GM19099 (cell line): ENCODE measurements around the gene FAM118B.

Experiments
- POLR2A ChIP-seq: IDR thresholded peaks from 3 replicates; pipeline ENCODE4 v1.6.1; 2011; ENCODE audit warnings: low read depth; ENCODE audit not compliant: insufficient read length; ENCODE audit errors: extremely low read depth

The FAM118B gene

GRCh38 chr11:126211236-126212088 lies at the start of gene FAM118B, which contains the start of gene RPUSD4:
Gene FAM118B, plus strand, starts transcription at chr11:126211782. Its CDS starts 23,220 bp downstream, at chr11:126235002.
Gene RPUSD4, minus strand, starts transcription at chr11:126211650. Its CDS starts 12 bp downstream, at chr11:126211638.
- TF ChIP-seq POLR2A, result peak; percentile 95

DNA sequence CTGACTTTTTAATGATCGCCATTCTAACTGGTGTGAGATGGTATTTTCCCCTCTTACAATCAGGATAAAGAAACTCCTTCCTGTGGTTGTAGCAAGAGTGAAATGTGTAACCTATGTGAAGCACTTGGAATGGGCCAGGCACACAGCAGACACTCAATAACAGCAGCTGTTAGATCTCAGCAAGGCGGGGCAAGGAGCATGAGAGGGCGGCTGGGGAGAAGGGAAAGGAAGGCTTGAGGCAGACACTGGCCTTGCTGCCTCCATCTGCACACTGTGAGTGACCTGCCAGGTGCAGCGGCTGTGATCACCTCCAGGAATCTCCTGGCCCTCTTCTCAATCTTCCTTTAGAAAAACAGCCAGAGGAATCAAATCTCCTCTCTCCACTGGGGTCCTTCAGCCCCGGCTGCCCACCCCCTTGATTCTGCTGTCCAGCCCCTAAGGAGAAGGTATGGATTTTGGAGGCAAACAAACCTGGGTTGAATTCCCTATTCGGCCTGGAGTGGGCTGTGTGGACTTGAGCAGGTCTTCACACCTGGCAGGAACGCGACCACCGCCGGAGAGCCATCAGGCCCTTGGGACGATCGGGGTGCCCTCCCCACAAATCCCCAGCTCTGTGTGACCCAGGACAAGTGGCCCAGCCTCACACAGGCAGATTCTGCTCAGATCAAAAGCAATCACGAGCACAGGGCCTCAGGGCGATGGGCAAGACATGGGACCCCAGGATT lies 49.1 kb upstream of the FAM118B start:
- TF ChIP-seq POLR2A, result no peak

GRCh38 chr11:126163074-126163700 lies 48.4 kb upstream of the FAM118B start:
- TF ChIP-seq POLR2A, result no peak

DNA sequence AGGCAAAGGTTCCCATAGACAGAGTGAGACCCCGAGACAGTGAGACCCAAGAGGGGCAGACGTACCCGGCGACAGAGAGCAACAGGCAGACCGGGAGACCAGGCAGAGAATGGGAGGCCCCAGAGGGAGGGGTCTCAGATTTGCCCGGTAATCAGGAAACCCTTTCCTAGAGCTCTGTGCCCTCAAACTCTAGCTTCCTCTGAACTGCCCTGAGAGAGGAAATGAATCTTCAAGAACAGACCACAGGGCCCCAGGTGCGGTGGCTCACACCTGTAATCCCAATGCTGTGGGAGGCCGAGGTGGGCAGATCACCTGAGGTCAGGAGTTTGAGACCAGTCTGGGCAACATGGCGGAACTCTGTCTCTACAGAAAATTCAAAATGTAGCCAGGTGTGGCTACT lies 47.8 kb upstream of the FAM118B start:
- TF ChIP-seq POLR2A, result no peak

- TF ChIP-seq POLR2A, result no peak
Measured at GRCh38 chr11:126164781-126165180, 46.8 kb upstream of the FAM118B start.

DNA sequence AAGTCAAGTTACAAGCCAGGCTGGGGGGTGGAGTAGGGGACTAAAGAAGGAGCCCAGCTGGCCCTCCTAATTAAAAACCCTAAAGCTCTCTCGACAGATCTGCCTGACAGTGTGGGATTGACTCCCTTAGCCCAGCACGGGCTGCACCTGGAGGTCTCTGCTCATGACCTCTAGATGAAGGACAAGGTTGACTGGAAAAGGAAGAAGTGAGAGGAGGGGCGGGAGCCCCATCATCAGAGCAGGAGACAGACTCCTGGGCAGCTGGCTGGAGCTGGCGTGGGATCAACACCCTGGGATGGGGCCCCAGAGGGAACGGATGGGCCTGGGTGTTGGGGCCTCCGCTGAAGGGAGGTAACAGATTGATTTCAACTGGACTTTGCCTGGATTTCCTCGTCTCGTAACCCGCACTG lies 46.3 kb upstream of the FAM118B start:
- no peak for TF ChIP-seq POLR2A

GRCh38 chr11:126165757-126166156 lies 45.8 kb upstream of the FAM118B start:
- no peak for TF ChIP-seq POLR2A

DNA sequence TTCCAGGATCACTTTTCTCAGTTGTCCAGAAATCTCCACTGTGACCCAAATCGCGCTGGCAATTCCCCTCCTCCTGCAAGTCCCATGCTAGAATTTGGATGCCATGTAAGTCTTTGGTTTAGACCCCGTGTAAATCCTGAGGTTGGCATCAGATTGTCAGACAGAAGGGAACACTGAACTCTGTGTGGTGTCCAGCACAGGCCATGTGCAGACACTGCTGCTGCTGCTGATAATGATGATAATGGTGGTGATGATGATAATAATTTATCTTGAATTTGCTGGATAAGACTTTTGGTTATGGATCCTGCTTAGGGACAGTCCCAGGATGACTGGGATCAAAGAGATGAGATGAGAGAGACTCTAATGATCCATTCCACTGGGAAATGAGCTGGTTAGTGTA lies 45.2 kb upstream of the FAM118B start:
- TF ChIP-seq POLR2A, result no peak

- TF ChIP-seq POLR2A, result no peak
Measured at GRCh38 chr11:126167488-126167887, 44.1 kb upstream of the FAM118B start.

- no peak for TF ChIP-seq POLR2A
Measured at GRCh38 chr11:126169291-126169690, 42.3 kb upstream of the FAM118B start.

DNA sequence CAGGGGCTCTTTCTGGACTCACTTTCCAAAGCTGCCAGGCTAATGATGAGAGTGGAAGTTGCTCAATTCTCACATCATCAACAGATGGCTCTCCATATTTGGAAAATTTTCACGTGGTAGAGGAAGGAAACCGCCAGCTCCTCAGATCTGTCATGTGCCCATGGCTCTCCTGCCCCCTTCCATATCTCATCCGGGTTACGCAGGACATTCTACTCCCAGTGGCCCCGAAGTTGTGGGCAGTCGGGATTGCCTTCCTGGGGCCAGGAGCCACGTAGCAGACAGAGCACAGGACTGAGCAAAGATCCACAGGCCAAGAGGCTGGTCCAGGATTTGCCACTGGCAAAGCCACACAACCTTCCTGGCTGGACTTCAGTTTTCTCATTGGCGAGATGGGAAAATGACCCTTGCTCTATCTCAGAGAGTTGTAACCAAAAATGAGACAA lies 39.0 kb upstream of the FAM118B start:
- no peak for TF ChIP-seq POLR2A

- TF ChIP-seq POLR2A, result no peak
Measured at GRCh38 chr11:126173257-126173656, 38.3 kb upstream of the FAM118B start.

DNA sequence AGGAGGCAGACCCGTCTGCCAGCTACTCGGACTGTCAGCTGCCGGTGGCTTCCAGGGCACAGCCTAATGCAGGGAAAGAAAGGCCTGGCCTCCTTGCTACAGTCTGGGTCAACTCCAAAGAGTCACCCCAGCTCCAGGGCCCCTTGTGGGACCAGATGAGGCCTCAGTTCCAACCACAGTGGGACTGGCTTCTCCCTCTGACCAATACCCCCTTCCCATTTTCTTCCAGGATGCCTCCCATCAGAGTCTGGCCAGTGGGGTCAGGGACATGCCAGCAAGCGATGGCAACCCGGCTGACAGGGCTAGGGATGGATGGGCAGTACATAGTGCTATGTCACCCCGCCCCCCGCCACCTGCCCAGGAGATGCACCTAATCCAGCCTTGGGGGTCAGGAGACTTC lies 36.8 kb upstream of the FAM118B start:
- TF ChIP-seq POLR2A, result no peak

GRCh38 chr11:126175393-126175792 lies 36.2 kb upstream of the FAM118B start:
- TF ChIP-seq POLR2A, result no peak

DNA sequence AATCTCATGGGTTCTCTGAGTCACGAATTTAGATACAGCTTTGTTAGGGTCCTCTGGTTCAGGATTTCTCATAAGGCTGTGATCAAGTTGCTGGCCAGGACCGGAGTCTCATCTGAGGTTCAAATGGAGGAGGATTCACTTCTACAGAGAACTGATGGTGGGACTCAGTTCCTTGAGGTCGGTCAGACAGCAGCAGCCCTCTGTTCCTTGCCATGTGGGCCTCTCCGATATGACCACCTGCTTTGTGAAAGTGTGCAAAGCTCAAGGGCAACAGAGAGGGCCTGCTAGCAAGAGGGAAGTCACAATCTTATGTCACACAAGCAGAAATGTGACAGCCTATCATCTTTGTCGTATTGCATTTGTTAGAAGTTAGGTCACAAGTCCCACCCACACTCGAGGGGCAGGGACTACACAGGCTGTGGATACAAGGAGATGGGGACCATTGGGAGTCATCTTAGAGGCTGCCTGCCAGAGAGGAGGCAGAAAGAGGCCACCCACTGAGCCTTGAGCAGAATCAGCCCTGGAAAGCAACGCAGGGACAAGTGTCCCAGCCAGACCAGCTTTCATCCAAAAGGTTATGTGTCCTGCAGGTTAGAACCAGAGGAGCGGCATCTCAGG lies 34.6 kb upstream of the FAM118B start:
- no peak for TF ChIP-seq POLR2A

DNA sequence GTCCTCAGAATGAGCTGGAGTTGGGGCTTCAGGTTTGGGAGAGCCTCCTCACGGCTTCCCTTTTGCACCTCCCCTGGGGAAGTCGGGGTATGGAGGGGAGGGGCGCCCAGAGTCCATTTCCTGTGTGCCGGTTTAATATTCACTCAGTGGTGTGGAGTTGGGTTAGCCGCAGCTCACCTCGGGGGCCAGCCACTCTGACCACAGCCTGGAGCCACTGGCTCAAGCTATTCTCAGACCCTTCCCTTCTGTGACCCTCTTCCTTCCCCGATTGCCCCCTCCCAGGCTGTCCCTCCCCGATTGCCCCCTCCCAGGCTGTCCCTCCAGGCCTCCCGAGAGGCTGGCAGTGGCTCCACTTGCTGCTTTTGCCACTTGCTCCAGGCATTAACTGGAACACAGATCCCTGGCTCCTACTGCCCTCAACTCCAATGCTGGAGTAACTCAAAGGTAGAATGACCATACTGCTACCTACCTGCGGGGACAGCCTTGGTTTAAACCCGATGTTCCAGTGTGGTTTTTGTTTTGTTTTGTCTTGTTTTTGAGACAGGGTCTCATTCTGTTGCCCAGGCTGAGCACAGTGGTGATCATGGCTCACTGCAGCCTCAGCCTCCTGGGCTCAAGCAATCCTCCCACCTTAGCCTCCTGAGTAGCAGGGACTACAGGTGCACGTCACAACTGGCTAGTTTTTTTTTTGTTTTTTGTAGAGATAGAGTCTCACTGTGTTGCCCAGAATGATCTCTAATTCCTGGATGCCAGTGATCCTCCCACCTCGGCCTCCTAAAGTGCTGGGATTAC lies 29.4 kb upstream of the FAM118B start:
- TF ChIP-seq POLR2A, result no peak
